HG03558 (cell line): ENCODE results near the gene TIGD1.

ENCODE experiments used
- ATAC-seq: cut with Tn5 transposase; IDR thresholded peaks from one replicate; pipeline ENCODE4 v1.9.1; 2021; ENCODE audit warnings: moderate number of reproducible peaks; ENCODE audit not compliant: unreplicated experiment; ENCODE audit errors: extremely low read depth

TIGD1 gene

GRCh38 chr2:232502911-232503808 is 47.2 kb downstream of the TIGD1 start:
- no peak for ATAC-seq

- ATAC-seq = no peak
Measured at GRCh38 chr2:232502511-232502910, 47.8 kb downstream of the TIGD1 start.

GRCh38 chr2:232501794-232502390 is 48.5 kb downstream of the TIGD1 start:
- ATAC-seq = no peak

- no peak for ATAC-seq
Measured at GRCh38 chr2:232501331-232501771, 49.0 kb downstream of the TIGD1 start.

GRCh38 chr2:232498452-232498851 is 51.9 kb downstream of the TIGD1 start:
- ATAC-seq = no peak
